ENCODE measurements around the gene SDHA. TPM values are rescaled to one million over a fixed set of nuclear protein-coding genes. Genes with fewer than 3 reads are reported as not detected.
"Not testable (repeated sequence)": the region's sequence is repeated elsewhere in the genome, so short reads cannot be mapped to it uniquely, and the experiment has no call there.

The SDHA gene
- total RNA-seq, 1 experiment from 2014 or later: 54.0 TPM

DNA sequence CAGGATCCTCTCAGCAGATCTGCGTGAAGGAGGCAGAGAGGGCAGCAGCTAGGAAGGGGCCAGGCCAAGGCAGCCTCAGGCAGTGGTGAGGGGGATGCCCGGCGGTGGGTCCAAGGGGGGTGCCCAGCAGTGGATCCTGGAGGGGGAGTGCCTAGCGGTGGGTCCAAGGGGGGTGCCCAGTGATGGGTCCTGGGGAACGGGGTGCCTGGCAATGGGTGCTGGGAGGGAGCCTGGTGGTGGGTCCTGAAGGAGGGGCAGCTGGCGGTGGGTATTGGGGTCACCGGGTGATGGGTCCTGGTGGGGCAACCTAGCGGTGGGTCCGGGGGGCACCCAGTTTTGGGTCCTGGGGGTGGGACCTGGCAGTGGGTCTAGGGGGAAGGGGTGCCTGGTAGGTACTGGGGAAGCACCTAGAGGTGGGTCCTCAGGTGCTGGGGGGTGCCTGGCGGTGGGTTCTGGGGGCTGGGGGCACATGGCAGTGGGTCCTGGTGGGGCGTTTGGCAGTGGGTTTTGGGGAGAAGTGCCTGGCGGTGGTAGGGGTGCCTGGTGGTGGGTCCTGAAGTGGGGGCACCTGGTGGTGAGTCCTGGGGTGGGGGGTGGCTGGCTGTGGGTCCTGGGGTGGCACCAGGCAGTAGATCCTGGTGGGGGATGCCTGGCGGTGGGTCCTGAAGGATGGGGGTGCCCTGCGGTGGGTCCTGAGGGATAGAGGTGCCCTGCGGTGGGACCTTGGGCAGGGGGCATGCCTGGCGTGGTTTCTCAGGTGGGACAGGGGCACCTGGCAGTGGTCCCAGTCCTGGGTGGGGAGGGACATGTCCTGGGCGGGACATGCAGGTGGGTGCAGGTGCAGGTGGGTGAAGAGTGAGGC is 24.9 kb upstream of the SDHA start:
- H3K79me2 ChIP-seq (ENCODE audit: low read length): no peaks in the 10 kb centered on the region
- no peak overlapping the region for H3K4me2 ChIP-seq (ENCODE audit: low read depth, low read length, poor library complexity, severe bottlenecking)
- no peak overlapping the region for H3K4me3 ChIP-seq (ENCODE audit: low read length)
- H3K9ac ChIP-seq (ENCODE audit: low read length): no peak overlapping the region
- H3K27me3 ChIP-seq (ENCODE audit: low read length): no peaks in the 10 kb centered on the region
- H3K27ac ChIP-seq (ENCODE audit: low read length): no peak overlapping the region
- H3K36me3 ChIP-seq (ENCODE audit: insufficient read depth, low read length): no peaks in the 10 kb centered on the region
- H2AFZ ChIP-seq (ENCODE audit: low read length): no peak overlapping the region
- peaks cover 23% of the 10 kb centered on the region for H3K4me1 ChIP-seq (ENCODE audit: low read length)
- peaks cover 2% of the 10 kb centered on the region; the same call in 1 of the 2 replicates for H4K20me1 ChIP-seq (ENCODE audit: insufficient read depth, low read depth, low read length)
- H3K9me2 ChIP-seq (replicated peaks; ENCODE audit: insufficient read depth, low read length): no peaks in the 10 kb centered on the region
- H3K9me3 ChIP-seq (ENCODE audit: low read length): no peaks in the 10 kb centered on the region
- no peak for DNase-seq

DNA sequence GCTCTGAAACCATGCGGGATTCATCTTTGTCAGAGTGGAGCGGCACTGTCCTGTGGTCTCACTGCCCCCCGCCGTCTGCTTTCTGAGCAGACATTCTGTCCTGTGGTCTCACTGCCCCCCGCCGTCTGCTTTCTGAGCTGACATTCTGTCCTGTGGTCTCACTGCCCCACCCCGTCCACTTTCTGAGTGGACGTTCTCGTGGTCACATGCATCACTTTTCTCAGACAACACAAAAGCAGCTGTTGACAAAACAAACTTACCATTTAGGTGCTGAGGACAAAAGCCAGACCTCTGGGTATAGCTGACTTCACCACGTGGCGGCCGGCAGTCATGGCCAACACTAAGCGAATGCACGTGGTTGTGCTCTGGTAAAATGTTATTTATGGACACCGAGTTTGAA is 24.0 kb upstream of the SDHA start:
- Histone ChIP-seq H3K9ac (ENCODE audit: low read length) (no peak overlapping the region), H3K9me2 (replicated peaks; ENCODE audit: insufficient read depth, low read length) (no peaks in the 10 kb centered on the region), H2AFZ (ENCODE audit: low read length) (no peak overlapping the region), H3K4me3 (ENCODE audit: low read length) (no peak overlapping the region), H3K9me3 (ENCODE audit: low read length) (no peaks in the 10 kb centered on the region), H3K27ac (ENCODE audit: low read length) (no peak overlapping the region), H3K79me2 (ENCODE audit: low read length) (no peaks in the 10 kb centered on the region), H3K27me3 (ENCODE audit: low read length) (no peaks in the 10 kb centered on the region), H4K20me1 (ENCODE audit: insufficient read depth, low read depth, low read length) (0 out of 2 replicates have a peak, but pooled peaks cover 6% of the 10 kb centered on the region), H3K4me2 (ENCODE audit: low read depth, low read length, poor library complexity, severe bottlenecking) (no peak overlapping the region), H3K36me3 (ENCODE audit: insufficient read depth, low read length) (no peaks in the 10 kb centered on the region), H3K4me1 (ENCODE audit: low read length) (peaks cover 16% of the 10 kb centered on the region)
- DNase-seq: no peak

DNA sequence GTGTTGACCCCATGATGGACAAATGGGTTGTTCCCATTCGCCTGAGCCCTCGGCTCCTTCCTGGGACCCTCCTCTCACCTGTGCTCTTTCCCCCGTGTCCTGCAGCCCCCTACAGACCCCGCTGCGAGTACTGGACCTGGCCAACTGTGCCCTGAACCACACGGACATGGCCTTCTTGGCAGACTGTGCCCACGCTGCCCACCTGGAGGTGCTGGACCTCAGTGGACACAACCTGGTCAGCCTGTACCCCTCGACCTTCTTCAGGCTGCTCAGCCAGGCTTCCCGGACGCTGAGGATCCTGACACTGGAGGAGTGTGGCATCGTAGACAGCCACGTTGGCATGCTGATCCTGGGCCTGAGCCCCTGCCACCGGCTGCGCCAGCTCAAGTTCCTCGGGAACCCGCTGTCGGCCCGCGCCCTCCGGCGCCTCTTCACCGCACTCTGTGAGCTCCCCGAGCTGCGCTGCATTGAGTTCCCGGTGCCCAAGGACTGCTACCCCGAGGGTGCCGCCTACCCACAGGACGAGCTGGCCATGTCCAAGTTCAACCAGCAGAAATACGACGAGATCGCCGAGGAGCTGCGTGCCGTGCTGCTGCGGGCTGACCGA is 23.4 kb upstream of the SDHA start:
- no peak overlapping the region for H3K4me2 ChIP-seq (ENCODE audit: low read depth, low read length, poor library complexity, severe bottlenecking)
- no peaks in the 10 kb centered on the region for H3K9me3 ChIP-seq (ENCODE audit: low read length)
- no peaks in the 10 kb centered on the region for H3K36me3 ChIP-seq (ENCODE audit: insufficient read depth, low read length)
- H3K27ac ChIP-seq (ENCODE audit: low read length): no peak overlapping the region
- no peak for DNase-seq
- H3K27me3 ChIP-seq (ENCODE audit: low read length): no peaks in the 10 kb centered on the region
- H3K4me1 ChIP-seq (ENCODE audit: low read length): peaks cover 16% of the 10 kb centered on the region
- no peak overlapping the region for H2AFZ ChIP-seq (ENCODE audit: low read length)
- 0 out of 2 replicates have a peak, but pooled peaks cover 6% of the 10 kb centered on the region for H4K20me1 ChIP-seq (ENCODE audit: insufficient read depth, low read depth, low read length)
- no peak overlapping the region for H3K4me3 ChIP-seq (ENCODE audit: low read length)
- no peak overlapping the region for H3K9ac ChIP-seq (ENCODE audit: low read length)
- H3K79me2 ChIP-seq (ENCODE audit: low read length): no peaks in the 10 kb centered on the region
- no peaks in the 10 kb centered on the region for H3K9me2 ChIP-seq (replicated peaks; ENCODE audit: insufficient read depth, low read length)

- no peak overlapping the region for H3K27ac ChIP-seq (ENCODE audit: low read length)
- 0 out of 2 replicates have a peak, but pooled peaks cover 10% of the 10 kb centered on the region for H4K20me1 ChIP-seq (ENCODE audit: insufficient read depth, low read depth, low read length)
- H2AFZ ChIP-seq (ENCODE audit: low read length): no peak overlapping the region
- H3K9ac ChIP-seq (ENCODE audit: low read length): no peak overlapping the region
- peaks cover 12% of the 10 kb centered on the region for H3K4me1 ChIP-seq (ENCODE audit: low read length)
- H3K9me3 ChIP-seq (ENCODE audit: low read length): no peaks in the 10 kb centered on the region
- no peaks in the 10 kb centered on the region for H3K36me3 ChIP-seq (ENCODE audit: insufficient read depth, low read length)
- H3K27me3 ChIP-seq (ENCODE audit: low read length): no peaks in the 10 kb centered on the region
- H3K9me2 ChIP-seq (replicated peaks; ENCODE audit: insufficient read depth, low read length): no peaks in the 10 kb centered on the region
- H3K79me2 ChIP-seq (ENCODE audit: low read length): no peaks in the 10 kb centered on the region; the same call in 1 of the 2 replicates
- H3K4me3 ChIP-seq (ENCODE audit: low read length): no peak overlapping the region
- no peak overlapping the region for H3K4me2 ChIP-seq (ENCODE audit: low read depth, low read length, poor library complexity, severe bottlenecking)
- DNase-seq: peak; percentile 43
These were observed 22.5 kb upstream of the SDHA start for GRCh38 chr5:195401-196160.

- H3K79me2 ChIP-seq (ENCODE audit: low read length): no peaks in the 10 kb centered on the region; the same call in 1 of the 2 replicates
- no peak overlapping the region for H2AFZ ChIP-seq (ENCODE audit: low read length)
- H3K9me3 ChIP-seq (ENCODE audit: low read length): no peaks in the 10 kb centered on the region
- no peaks in the 10 kb centered on the region for H3K9me2 ChIP-seq (replicated peaks; ENCODE audit: insufficient read depth, low read length)
- H3K4me1 ChIP-seq (ENCODE audit: low read length): peaks cover 12% of the 10 kb centered on the region
- DNase-seq: no peak
- no peak overlapping the region for H3K4me3 ChIP-seq (ENCODE audit: low read length)
- no peak overlapping the region for H3K4me2 ChIP-seq (ENCODE audit: low read depth, low read length, poor library complexity, severe bottlenecking)
- no peak overlapping the region for H3K9ac ChIP-seq (ENCODE audit: low read length)
- H4K20me1 ChIP-seq (ENCODE audit: insufficient read depth, low read depth, low read length): 0 out of 2 replicates have a peak, but pooled peaks cover 11% of the 10 kb centered on the region
- no peaks in the 10 kb centered on the region for H3K36me3 ChIP-seq (ENCODE audit: insufficient read depth, low read length)
- no peaks in the 10 kb centered on the region for H3K27me3 ChIP-seq (ENCODE audit: low read length)
- H3K27ac ChIP-seq (ENCODE audit: low read length): no peak overlapping the region
These were observed 21.8 kb upstream of the SDHA start for GRCh38 chr5:196350-196749.

DNA sequence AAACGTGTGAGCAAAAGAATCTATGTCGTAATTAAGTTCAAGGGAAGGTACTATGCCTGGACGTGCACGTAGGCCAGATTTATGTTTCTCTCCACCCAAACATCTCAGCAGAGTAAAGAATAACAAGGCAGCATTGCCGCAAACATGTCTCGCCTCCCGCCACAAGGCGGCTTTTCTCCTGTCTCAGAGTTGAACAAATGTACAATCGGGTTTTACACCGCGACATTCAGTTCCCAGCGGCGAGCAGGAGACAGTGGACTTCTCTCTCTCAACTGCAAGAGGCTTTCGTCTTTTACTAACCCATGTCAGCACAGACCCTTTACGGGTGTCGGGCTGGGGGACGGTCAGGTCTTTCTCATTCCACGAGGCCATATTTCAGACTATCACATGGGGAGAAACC is 21.1 kb upstream of the SDHA start:
- H3K4me1 ChIP-seq (ENCODE audit: low read length): peaks cover 16% of the 10 kb centered on the region
- H3K79me2 ChIP-seq (ENCODE audit: low read length); H3K4me2 ChIP-seq (ENCODE audit: low read depth, low read length, poor library complexity, severe bottlenecking); H3K27me3 ChIP-seq (ENCODE audit: low read length); H2AFZ ChIP-seq (ENCODE audit: low read length); H3K4me3 ChIP-seq (ENCODE audit: low read length); H3K9me2 ChIP-seq (replicated peaks; ENCODE audit: insufficient read depth, low read length); H3K27ac ChIP-seq (ENCODE audit: low read length); DNase-seq; H3K9ac ChIP-seq (ENCODE audit: low read length); H3K9me3 ChIP-seq (ENCODE audit: low read length); H3K36me3 ChIP-seq (ENCODE audit: insufficient read depth, low read length): not testable (repeated sequence)
- peaks cover 11% of the 10 kb centered on the region; the same call in 1 of the 2 replicates for H4K20me1 ChIP-seq (ENCODE audit: insufficient read depth, low read depth, low read length)

DNA sequence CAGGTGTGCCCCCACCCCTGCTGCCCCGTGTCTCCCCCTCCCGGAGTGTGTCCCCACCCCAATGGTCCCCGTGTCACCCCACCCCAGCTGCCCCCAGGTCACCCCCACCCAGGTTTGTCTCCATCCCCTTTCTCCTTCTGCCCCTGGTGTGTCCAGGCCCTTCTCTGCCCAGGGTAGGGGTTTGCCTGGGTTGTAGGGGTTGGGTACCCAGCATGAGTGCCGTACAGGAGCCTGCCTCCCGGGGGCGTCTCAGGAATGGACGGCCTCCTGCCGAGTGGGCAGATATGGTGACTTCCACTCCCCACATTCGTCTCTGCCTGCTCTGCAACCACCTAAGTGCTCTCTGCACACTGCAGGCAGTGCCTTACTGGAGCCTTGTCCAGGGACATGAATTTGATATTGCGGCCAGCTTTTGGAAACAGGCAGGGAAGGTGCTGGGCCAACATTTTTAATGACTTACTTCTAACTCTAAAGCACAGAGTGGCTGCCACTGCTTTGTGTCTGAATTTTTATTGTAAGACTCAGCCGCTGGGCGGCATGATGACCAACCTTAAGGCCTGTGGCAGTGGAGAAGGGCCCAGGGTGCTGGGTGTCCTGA is 20.1 kb upstream of the SDHA start:
- H3K36me3 ChIP-seq (ENCODE audit: insufficient read depth, low read length): no peaks in the 10 kb centered on the region
- DNase-seq: no peak
- H3K27ac ChIP-seq (ENCODE audit: low read length): no peak overlapping the region
- no peak overlapping the region for H3K4me2 ChIP-seq (ENCODE audit: low read depth, low read length, poor library complexity, severe bottlenecking)
- H3K4me1 ChIP-seq (ENCODE audit: low read length): peaks cover 23% of the 10 kb centered on the region
- no peak overlapping the region for H3K4me3 ChIP-seq (ENCODE audit: low read length)
- H2AFZ ChIP-seq (ENCODE audit: low read length): no peak overlapping the region
- H3K9me3 ChIP-seq (ENCODE audit: low read length): no peaks in the 10 kb centered on the region
- no peak overlapping the region for H3K9ac ChIP-seq (ENCODE audit: low read length)
- no peaks in the 10 kb centered on the region for H3K9me2 ChIP-seq (replicated peaks; ENCODE audit: insufficient read depth, low read length)
- H4K20me1 ChIP-seq (ENCODE audit: insufficient read depth, low read depth, low read length): peaks cover 14% of the 10 kb centered on the region; the same call in 1 of the 2 replicates
- no peaks in the 10 kb centered on the region for H3K27me3 ChIP-seq (ENCODE audit: low read length)
- no peaks in the 10 kb centered on the region; the same call in 1 of the 2 replicates for H3K79me2 ChIP-seq (ENCODE audit: low read length)

Measured in Karpas-422 (cell line).